ENCODE data around the gene RNF187.
A peak's percentile ranks its signal among the peaks of the same experiment; 100 is the strongest.

Gene RNF187

GRCh38 chr1:228469413-228470162 is 17.6 kb upstream of the RNF187 start:
- Mint-ChIP-seq H3K4me3 (no peak overlapping the region), H3K27me3 (peaks cover 64% of the 10 kb centered on the region), H3K9me3 (no peaks in the 10 kb centered on the region), H3K27ac (no peak overlapping the region), H3K4me1 (peaks cover 49% of the 10 kb centered on the region)
- no peak for ATAC-seq
- no peak for DNase-seq

GRCh38 chr1:228471154-228471761 is 15.9 kb upstream of the RNF187 start:
- ATAC-seq, result no peak
- Mint-ChIP-seq H3K27ac (no peak overlapping the region), H3K4me3 (no peak overlapping the region), H3K4me1 (peaks cover 33% of the 10 kb centered on the region), H3K27me3 (peaks cover 61% of the 10 kb centered on the region), H3K9me3 (no peaks in the 10 kb centered on the region)
- no peak for DNase-seq

GRCh38 chr1:228471762-228472398 is 15.3 kb upstream of the RNF187 start:
- Mint-ChIP-seq H3K9me3 (no peaks in the 10 kb centered on the region), H3K27me3 (peaks cover 55% of the 10 kb centered on the region), H3K4me1 (peaks cover 28% of the 10 kb centered on the region), H3K4me3 (no peak overlapping the region), H3K27ac (no peak overlapping the region)
- ATAC-seq (peak; percentile 83), DNase-seq (peak; percentile 33 to 36)

GRCh38 chr1:228472655-228473054 is 14.5 kb upstream of the RNF187 start:
- Mint-ChIP-seq H3K27ac (peak overlapping the region in 1 of 2 donors; percentile 23), H3K4me3 (peak overlapping the region; percentile 4 to 63), H3K27me3 (peaks cover 47% of the 10 kb centered on the region), H3K4me1 (peaks cover 28% of the 10 kb centered on the region), H3K9me3 (no peaks in the 10 kb centered on the region)
- peak; percentile 78 for ATAC-seq
- no peak for DNase-seq

GRCh38 chr1:228474507-228474906 is 12.7 kb upstream of the RNF187 start:
- peaks cover 43% of the 10 kb centered on the region for H3K4me1 Mint-ChIP-seq
- H3K4me3 Mint-ChIP-seq, result no peak overlapping the region
- H3K27ac Mint-ChIP-seq, result no peak overlapping the region
- H3K27me3 Mint-ChIP-seq, result peaks cover 28% of the 10 kb centered on the region
- ATAC-seq (no peak), DNase-seq (no peak)
- no peaks in the 10 kb centered on the region for H3K9me3 Mint-ChIP-seq

GRCh38 chr1:228475812-228476211 is 11.4 kb upstream of the RNF187 start:
- no peak overlapping the region for H3K4me3 Mint-ChIP-seq
- H3K4me1 Mint-ChIP-seq, result peaks cover 52% of the 10 kb centered on the region
- DNase-seq (no peak), ATAC-seq (no peak)
- peaks cover 19% of the 10 kb centered on the region for H3K27me3 Mint-ChIP-seq
- H3K9me3 Mint-ChIP-seq, result no peaks in the 10 kb centered on the region
- no peak overlapping the region for H3K27ac Mint-ChIP-seq

- no peak for DNase-seq
- Mint-ChIP-seq H3K27ac (no peak overlapping the region), H3K9me3 (no peaks in the 10 kb centered on the region), H3K4me1 (peaks cover 53% of the 10 kb centered on the region), H3K27me3 (peaks cover 8% of the 10 kb centered on the region), H3K4me3 (no peak overlapping the region)
- no peak for ATAC-seq
Measured at GRCh38 chr1:228477263-228477662, 9.9 kb upstream of the RNF187 start.

- H3K27me3 Mint-ChIP-seq, result peaks cover 8% of the 10 kb centered on the region
- H3K4me1 Mint-ChIP-seq, result peaks cover 53% of the 10 kb centered on the region
- ATAC-seq, result no peak
- H3K27ac Mint-ChIP-seq, result no peak overlapping the region
- no peak overlapping the region for H3K4me3 Mint-ChIP-seq
- no peak for DNase-seq
- no peaks in the 10 kb centered on the region for H3K9me3 Mint-ChIP-seq
Measured at GRCh38 chr1:228478326-228478725, 8.9 kb upstream of the RNF187 start.

- Mint-ChIP-seq H3K9me3 (no peaks in the 10 kb centered on the region), H3K4me1 (peaks cover 50% of the 10 kb centered on the region), H3K27ac (no peak overlapping the region), H3K4me3 (peak overlapping the region; percentile 35 to 66), H3K27me3 (peaks cover 4% of the 10 kb centered on the region)
- no peak for DNase-seq
- ATAC-seq, result peak; percentile 73
Measured at GRCh38 chr1:228478912-228479711, 8.1 kb upstream of the RNF187 start.

- Mint-ChIP-seq H3K27me3 (peaks cover 6% of the 10 kb centered on the region), H3K4me1 (peaks cover 56% of the 10 kb centered on the region), H3K9me3 (no peaks in the 10 kb centered on the region), H3K27ac (no peak overlapping the region), H3K4me3 (no peak overlapping the region)
- ATAC-seq (no peak), DNase-seq (no peak)
Measured at GRCh38 chr1:228483789-228484188, 3.4 kb upstream of the RNF187 start.

GRCh38 chr1:228486596-228487335 is 416 bp upstream of the RNF187 start:
- peak; percentile 83 for ATAC-seq

GRCh38 chr1:228488125-228488817 is 1.1 kb downstream of the RNF187 start:
- H3K9me3 Mint-ChIP-seq, result no peaks in the 10 kb centered on the region
- peak overlapping the region; percentile 87 to 98 for H3K4me3 Mint-ChIP-seq
- DNase-seq (no peak), ATAC-seq (peak; percentile 40)
- H3K27me3 Mint-ChIP-seq, result peaks cover 6% of the 10 kb centered on the region
- H3K4me1 Mint-ChIP-seq, result peaks cover 54% of the 10 kb centered on the region
- H3K27ac Mint-ChIP-seq, result peak overlapping the region; percentile 99 to 100

More at GRCh38 chr1:228486596-228487335, 416 bp upstream of the RNF187 start:
- H3K27me3 Mint-ChIP-seq, result peaks cover 6% of the 10 kb centered on the region
- peak; percentile 89 to 91 for DNase-seq
- H3K4me3 Mint-ChIP-seq, result peak overlapping the region; percentile 98 to 100
- peak overlapping the region; percentile 99 to 100 for H3K27ac Mint-ChIP-seq
- no peaks in the 10 kb centered on the region for H3K9me3 Mint-ChIP-seq
- H3K4me1 Mint-ChIP-seq, result peaks cover 65% of the 10 kb centered on the region

GRCh38 chr1:228488818-228489674 is 1.9 kb downstream of the RNF187 start:
- DNase-seq, result no peak
- no peak for ATAC-seq
- Mint-ChIP-seq H3K9me3 (no peaks in the 10 kb centered on the region), H3K27ac (peak overlapping the region; percentile 99 to 100), H3K27me3 (peaks cover 2% of the 10 kb centered on the region), H3K4me1 (peaks cover 55% of the 10 kb centered on the region), H3K4me3 (peak overlapping the region; percentile 87 to 98)

Data from stimulated activated naive CD8-positive, alpha-beta T cell treated with anti-CD3 and anti-CD28 coated beads, Interleukin-15, amount 100 ng/mL, for 72 hours (primary cell).